ENCODE measurements around the gene CHN2.

DNA sequence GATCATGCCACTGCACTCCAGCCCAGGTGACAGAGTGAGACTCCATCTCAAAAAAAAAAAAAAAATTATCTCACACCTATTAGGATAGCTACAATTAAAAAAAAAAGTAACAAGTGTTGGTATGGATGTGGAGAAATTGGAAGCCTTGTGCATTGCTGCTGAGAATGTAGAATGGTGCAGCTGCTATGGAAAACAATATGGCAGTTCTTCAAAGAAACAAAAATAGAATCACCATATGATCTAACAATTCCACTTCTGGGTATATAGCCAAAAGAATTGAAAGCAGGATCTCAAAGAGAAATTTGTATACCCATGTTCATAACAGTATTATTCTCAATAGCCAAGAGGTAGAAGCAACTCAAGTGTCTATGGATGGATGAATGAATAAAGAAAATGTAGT, 225.4 kb downstream of the CHN2 start:
- TF ChIP-seq, protein P1, sequence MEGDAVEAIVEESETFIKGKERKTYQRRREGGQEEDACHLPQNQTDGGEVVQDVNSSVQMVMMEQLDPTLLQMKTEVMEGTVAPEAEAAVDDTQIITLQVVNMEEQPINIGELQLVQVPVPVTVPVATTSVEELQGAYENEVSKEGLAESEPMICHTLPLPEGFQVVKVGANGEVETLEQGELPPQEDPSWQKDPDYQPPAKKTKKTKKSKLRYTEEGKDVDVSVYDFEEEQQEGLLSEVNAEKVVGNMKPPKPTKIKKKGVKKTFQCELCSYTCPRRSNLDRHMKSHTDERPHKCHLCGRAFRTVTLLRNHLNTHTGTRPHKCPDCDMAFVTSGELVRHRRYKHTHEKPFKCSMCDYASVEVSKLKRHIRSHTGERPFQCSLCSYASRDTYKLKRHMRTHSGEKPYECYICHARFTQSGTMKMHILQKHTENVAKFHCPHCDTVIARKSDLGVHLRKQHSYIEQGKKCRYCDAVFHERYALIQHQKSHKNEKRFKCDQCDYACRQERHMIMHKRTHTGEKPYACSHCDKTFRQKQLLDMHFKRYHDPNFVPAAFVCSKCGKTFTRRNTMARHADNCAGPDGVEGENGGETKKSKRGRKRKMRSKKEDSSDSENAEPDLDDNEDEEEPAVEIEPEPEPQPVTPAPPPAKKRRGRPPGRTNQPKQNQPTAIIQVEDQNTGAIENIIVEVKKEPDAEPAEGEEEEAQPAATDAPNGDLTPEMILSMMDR (IDR thresholded peaks at IDR 0.05) = no peak
- TF ChIP-seq POLR2A (IDR thresholded peaks at IDR 0.05; ENCODE audit: low read depth) (no peak), EP300 (IDR thresholded peaks at IDR 0.05) (no peak), POLR2AphosphoS5 (IDR thresholded peaks at IDR 0.05) (no peak)
